Uterus (tissue), 4 donors: ENCODE results near the gene APOBEC2. TPM values are rescaled to one million over a fixed set of nuclear protein-coding genes. Genes with fewer than 3 reads are reported as not detected.

ENCODE experiments used
- DNase-seq, 2 donors: peaks; one replicate each; pipeline ENCODE4 v3.0.0-alpha.2; 2019 to 2020
- H3K27ac ChIP-seq, 2 donors: fragments of 200-600 bp; sonication (generic); 1 replicate in 1 of 2; 2 replicates in 1 of 2; pipeline ENCODE4 v1.5.1; 2016 to 2018
- H3K27me3 ChIP-seq, 2 donors: fragments of 200-600 bp; sonication (generic); one replicate each; pipeline ENCODE4 v1.5.1; 2018 to 2019; ENCODE audit warnings: control low read depth in 1 of 2
- H3K36me3 ChIP-seq, 2 donors: fragments of 200-600 bp; sonication (generic); one replicate each; pipeline ENCODE4 v1.5.1; 2019; ENCODE audit warnings: control low read depth in 1 of 2
- H3K4me1 ChIP-seq, 2 donors: fragments of 200-600 bp; sonication (generic); one replicate each; pipeline ENCODE4 v1.5.1; 2018 to 2019; ENCODE audit warnings: control low read depth in 1 of 2
- H3K4me3 ChIP-seq, 2 donors: fragments of 200-600 bp; sonication (generic); 1 replicate in 1 of 2; 2 replicates in 1 of 2; pipeline ENCODE4 v1.5.1; 2018 to 2019; ENCODE audit warnings: mild to moderate bottlenecking in 1 of 2
- H3K9me3 ChIP-seq, 2 donors: fragments of 200-600 bp; sonication (generic); one replicate each; pipeline ENCODE4 v1.5.1; 2019; ENCODE audit warnings: control low read depth in 1 of 2
- CTCF ChIP-seq, 4 experiments: fragments of 200-600 bp in 2 of 4; fragments of 450-650 bp in 2 of 4; sonication (generic) in 2 of 4; IDR thresholded peaks; one replicate each; pipeline ENCODE4 v1.5.1; 2016 to 2019; ENCODE audit warnings: antibody characterized with exemption in 4 of 4, mild to moderate bottlenecking in 2 of 4, moderate library complexity in 1 of 4
- POLR2A ChIP-seq, 2 donors: fragments of 450-650 bp; IDR thresholded peaks; one replicate each; pipeline ENCODE4 v1.6.1; 2016; ENCODE audit warnings: antibody characterized with exemption in 2 of 2, mild to moderate bottlenecking in 1 of 2, moderate library complexity in 1 of 2
- intact Hi-C: fragments of 100-400 bp; cut with DNase I; formaldehyde crosslinking; loops from one replicate; pipeline ENCODE4 v1.15.1; 2023; ENCODE audit warnings: low total_unique reads
- total RNA-seq, 4 donors: library from RNA; depleted of rRNA in 3 of 4; stranded (reverse); fragments of >200 nt in 3 of 4; gene quantifications; one replicate each; pipeline versions ENCODE4 v1.1.0 to v1.2.4, GENCODE V29; 2014 to 2023
- donor health status: DM: yes; HTN: yes; CAD: no.

APOBEC2 gene
- total RNA-seq, 4 donors from 2014 or later: not detected

- Histone ChIP-seq H3K36me3 (no peaks in the 10 kb centered on the region), H3K4me1 (no peaks in the 10 kb centered on the region), H3K4me3 (no peak overlapping the region), H3K27ac (no peak overlapping the region), H3K27me3 (no peaks in the 10 kb centered on the region), H3K9me3 (no peaks in the 10 kb centered on the region)
- DNase-seq: no peak
- intact Hi-C loops: no loop called here
- TF ChIP-seq POLR2A (IDR thresholded peaks at IDR 0.05) (no peak), CTCF (IDR thresholded peaks at IDR 0.05) (no peak)
Measured at GRCh38 chr6:41103847-41104246, 50.8 kb downstream of the APOBEC2 start.

DNA sequence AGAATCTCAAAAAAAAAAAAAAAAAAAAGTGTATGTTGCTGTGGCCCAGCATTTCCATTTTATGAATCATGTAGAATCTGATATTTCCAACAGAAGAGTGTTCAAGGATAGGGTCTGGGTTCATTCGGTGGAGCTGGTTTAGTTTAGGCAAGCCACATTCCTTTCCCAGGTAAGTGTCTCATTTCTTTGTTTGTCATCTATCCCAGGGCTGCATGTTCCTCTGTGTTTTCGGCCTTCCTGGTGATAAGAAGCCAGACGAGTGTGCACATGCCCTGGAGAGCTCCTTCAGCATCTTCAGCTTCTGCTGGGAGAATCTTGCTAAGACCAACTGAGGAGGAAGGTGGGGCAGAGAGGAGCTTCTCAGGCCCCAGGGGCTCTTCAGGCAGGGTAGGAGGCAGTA, 58.0 kb downstream of the APOBEC2 start:
- TF ChIP-seq POLR2A (IDR thresholded peaks at IDR 0.05) (no peak), CTCF (IDR thresholded peaks at IDR 0.05) (no peak)
- Histone ChIP-seq H3K27me3 (no peaks in the 10 kb centered on the region), H3K36me3 (no peaks in the 10 kb centered on the region), H3K9me3 (no peaks in the 10 kb centered on the region), H3K4me3 (no peak overlapping the region), H3K4me1 (no peaks in the 10 kb centered on the region), H3K27ac (no peak overlapping the region)
- DNase-seq: no peak
- intact Hi-C loops: no loop called here

Other genes with a start within 250 kb of the APOBEC2 start
- gene UNC5CL, start 14.0 kb upstream of the APOBEC2 start, total RNA-seq: 1 to 10 TPM in 2 of 4 donors, under 1 TPM in 1, not detected in 1; 0.26 to 1.4 (median 1.2) TPM
- gene TSPO2, start 10.7 kb upstream of the APOBEC2 start, total RNA-seq: not detected
- gene OARD1, start 19.2 kb downstream of the APOBEC2 start, total RNA-seq: 10 to 100 TPM in 3 of 4 donors, 1 to 10 TPM in 1; 7.4 to 21.9 (median 18.2) TPM
- 10 to 100 TPM; 10.9 to 43.6 (median 18.4) TPM for gene NFYA, start 19.8 kb downstream of the APOBEC2 start, total RNA-seq
- 1 to 10 TPM in 1 of 4 donors, not detected in 3; 8.2 TPM for gene TREML1, start 101.1 kb downstream of the APOBEC2 start, total RNA-seq
- gene TREM2, start 109.9 kb downstream of the APOBEC2 start, total RNA-seq: 1 to 10 TPM in 1 of 4 donors, not detected in 3; 1.0 TPM
- gene TREML2, start 147.9 kb downstream of the APOBEC2 start, total RNA-seq: under 1 TPM in 1 of 4 donors, not detected in 3; 0.12 TPM
- not detected for gene TREML4, start 175.1 kb downstream of the APOBEC2 start, total RNA-seq
- 10 to 100 TPM in 1 of 4 donors, 1 to 10 TPM in 1, under 1 TPM in 2; 0.26 to 30.6 (median 1.1) TPM for gene TREM1, start 233.5 kb downstream of the APOBEC2 start, total RNA-seq